Measurements from ENCODE around the gene ZKSCAN1.
"Not testable (repeated sequence)": the region's sequence is repeated elsewhere in the genome, so short reads cannot be mapped to it uniquely, and the experiment has no call there.

Gene ZKSCAN1

DNA sequence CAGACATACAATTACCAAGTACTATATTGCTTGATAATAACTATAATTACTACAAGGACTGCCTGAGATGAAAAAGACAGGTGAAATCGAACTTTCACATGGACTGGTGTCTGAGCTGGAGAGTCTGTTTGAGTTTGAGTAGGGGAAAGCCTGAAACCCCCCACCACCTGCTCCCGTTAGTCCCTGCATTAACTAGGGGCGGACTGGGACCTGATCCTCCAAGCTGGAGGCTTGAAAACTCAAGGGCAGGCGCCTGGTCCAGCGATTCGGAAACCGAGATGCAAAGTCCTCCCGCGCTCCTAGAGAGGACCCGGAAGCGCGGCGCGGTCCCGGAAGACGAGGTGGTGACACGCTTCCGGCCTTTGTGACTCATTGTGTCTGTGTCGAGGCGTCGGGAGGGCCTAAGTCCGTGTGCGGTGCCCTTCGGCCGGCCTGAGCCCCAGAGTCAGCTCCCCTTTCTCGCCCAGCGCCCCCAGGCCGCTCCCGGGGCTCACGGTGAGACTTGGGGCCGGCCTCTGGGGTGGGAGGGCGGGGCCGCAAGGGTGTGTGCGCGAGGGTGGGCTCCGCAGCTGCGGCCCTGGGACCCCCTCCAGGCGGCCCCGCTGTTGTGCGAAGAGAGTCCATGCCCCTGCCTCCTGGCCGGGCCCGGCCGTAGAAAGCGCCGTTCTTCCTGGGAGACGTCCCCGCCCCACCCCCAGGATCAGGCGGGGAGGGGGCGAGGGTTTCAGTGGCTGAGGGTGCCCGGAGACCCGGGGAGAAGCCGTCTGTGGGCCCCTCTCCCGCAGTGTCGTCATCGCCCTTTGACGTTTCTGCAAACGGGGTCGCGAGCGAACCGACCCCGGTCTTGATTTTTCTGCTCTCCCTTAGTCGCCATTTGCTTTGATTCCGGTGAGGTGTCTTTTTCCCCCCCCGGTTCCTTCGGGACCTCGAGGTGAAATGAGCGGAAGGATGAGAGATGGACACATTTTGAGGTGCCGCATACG is at the start of gene ZKSCAN1:
Gene ZKSCAN1, plus strand, starts transcription at position 365 of the 983 bp plus-strand sequence. CDS start 7,911 bp downstream, outside the sequence.
- Histone ChIP-seq H3K9me3 (ENCODE audit: control insufficient read depth, low read length) (no peaks in the 10 kb centered on the region), H3K4me1 (ENCODE audit: control insufficient read depth, insufficient read depth, low read length) (peaks cover 58% of the 10 kb centered on the region), H3K27me3 (ENCODE audit: control insufficient read depth, insufficient read depth, low read length) (no peaks in the 10 kb centered on the region), H3K4me3 (ENCODE audit: low read length) (peak within 1 kb of the TSS; percentile 94), H3K36me3 (ENCODE audit: control insufficient read depth, insufficient read depth, low read length) (peaks cover 8% of the 10 kb centered on the region), H3K9ac (ENCODE audit: low read length) (peak within 1 kb of the TSS; percentile 99)

DNA sequence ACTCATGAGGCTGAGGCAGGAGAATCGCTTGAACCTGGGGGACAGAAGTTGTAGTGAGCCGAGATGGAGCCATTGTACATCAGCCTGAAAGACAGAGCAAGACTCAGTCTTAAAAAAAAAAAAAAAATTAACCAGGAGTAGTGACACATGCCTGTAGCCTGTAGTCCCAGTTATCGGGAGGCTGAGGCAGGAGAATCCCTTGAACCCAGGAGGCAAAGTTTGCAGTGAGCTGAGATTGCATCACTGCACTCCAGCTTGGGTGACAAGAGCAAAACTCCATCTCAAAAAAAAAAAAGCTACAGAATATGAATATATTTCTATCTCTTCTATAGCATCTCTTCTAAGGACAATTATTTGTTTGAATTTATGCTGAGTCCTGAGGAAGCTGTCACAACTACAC is 46.1 kb upstream of the ZKSCAN1 start:
- H3K9me3 ChIP-seq (ENCODE audit: control insufficient read depth, low read length) = no peaks in the 10 kb centered on the region
- H3K27me3 ChIP-seq (ENCODE audit: control insufficient read depth, insufficient read depth, low read length) = no peaks in the 10 kb centered on the region
- H3K36me3 ChIP-seq (ENCODE audit: control insufficient read depth, insufficient read depth, low read length) = no peaks in the 10 kb centered on the region
- no peak overlapping the region for H3K4me3 ChIP-seq (ENCODE audit: low read length)
- no peak overlapping the region for H3K9ac ChIP-seq (ENCODE audit: low read length)
- H3K4me1 ChIP-seq (ENCODE audit: control insufficient read depth, insufficient read depth, low read length) = no peaks in the 10 kb centered on the region

DNA sequence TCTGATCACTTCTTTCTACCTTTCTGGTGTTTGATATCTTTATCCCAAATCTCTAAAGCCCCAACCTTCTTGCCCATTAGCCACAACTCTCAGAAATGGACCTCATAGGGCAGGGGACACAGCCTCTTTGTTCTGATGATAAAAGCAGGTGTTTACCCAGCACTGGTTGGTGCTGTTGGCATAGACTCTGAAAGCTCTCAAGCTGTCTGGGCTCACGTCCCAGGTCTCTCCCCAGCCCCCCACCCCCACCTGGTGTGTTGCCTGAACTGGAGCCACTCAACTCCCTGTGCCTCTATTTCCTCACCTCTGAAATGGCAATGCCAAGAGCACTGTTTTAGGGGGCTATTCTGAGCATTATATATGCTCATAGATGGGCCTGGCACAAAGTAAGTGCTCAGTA is 45.6 kb upstream of the ZKSCAN1 start:
- not testable (repeated sequence) for H3K9ac ChIP-seq (ENCODE audit: low read length); H3K9me3 ChIP-seq (ENCODE audit: control insufficient read depth, low read length); H3K4me1 ChIP-seq (ENCODE audit: control insufficient read depth, insufficient read depth, low read length); H3K27me3 ChIP-seq (ENCODE audit: control insufficient read depth, insufficient read depth, low read length); H3K36me3 ChIP-seq (ENCODE audit: control insufficient read depth, insufficient read depth, low read length); H3K4me3 ChIP-seq (ENCODE audit: low read length)

DNA sequence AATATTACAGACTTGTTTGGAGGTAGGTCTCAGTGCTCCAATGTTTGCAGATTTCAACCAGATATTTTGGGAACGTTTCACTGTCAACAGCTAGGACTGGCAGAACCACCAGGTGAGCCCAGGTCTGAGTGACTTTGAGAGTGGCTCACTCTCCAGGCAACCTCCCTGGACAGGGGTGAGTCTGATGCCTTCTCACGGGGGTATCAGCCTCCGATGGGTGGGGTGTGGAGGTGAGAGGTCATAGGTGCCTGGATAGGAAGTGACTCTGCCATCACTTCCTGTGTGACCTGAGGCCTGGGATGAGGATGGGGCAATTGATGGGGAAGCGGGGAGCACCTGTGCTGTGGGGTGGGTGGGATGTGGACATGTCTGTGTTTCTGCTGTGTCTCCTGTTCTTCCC is 44.2 kb upstream of the ZKSCAN1 start:
- Histone ChIP-seq H3K4me3 (ENCODE audit: low read length) (no peak overlapping the region), H3K9me3 (ENCODE audit: control insufficient read depth, low read length) (no peaks in the 10 kb centered on the region), H3K27me3 (ENCODE audit: control insufficient read depth, insufficient read depth, low read length) (no peaks in the 10 kb centered on the region), H3K9ac (ENCODE audit: low read length) (no peak overlapping the region), H3K36me3 (ENCODE audit: control insufficient read depth, insufficient read depth, low read length) (no peaks in the 10 kb centered on the region), H3K4me1 (ENCODE audit: control insufficient read depth, insufficient read depth, low read length) (peaks cover 10% of the 10 kb centered on the region)

DNA sequence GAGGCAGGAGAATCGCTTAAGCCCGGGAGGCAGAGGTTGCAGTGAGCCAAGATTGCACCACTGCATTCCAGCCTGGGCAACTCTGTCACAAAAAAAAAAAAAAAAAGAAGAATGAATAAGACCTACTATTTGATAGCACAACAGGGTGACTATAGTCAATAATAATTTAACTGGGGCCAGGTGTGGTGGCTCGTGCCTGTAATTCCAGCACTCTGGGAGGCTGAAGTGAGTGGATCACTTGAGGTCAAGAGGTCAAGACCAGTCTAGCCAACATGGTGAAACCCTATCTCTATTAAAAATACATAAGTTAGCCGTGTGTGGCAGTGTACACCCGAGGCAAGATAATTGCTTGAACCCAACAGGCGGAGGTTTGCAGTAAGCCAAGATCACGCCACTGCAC is 41.6 kb upstream of the ZKSCAN1 start:
- H3K4me3 ChIP-seq (ENCODE audit: low read length); H3K9ac ChIP-seq (ENCODE audit: low read length): not testable (repeated sequence)

DNA sequence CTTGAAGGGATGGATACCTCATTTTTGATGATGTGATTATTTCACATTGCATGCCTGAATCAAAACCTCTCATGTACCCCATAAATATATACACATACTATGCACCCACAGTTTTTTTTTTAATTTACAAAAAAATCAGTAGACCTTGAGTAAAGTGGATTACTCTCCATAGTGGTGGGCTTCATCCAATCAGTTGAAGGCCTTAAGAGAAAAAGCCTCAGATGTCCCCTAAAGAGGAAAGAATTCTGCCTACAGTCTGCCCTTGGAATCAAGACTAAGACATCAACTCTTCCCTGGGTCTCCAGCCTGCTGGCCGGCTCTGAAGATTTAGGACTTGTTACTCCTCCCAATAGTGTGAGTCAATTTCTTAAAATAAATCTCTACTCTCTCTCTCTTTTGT is 40.7 kb upstream of the ZKSCAN1 start:
- Histone ChIP-seq H3K4me1 (ENCODE audit: control insufficient read depth, insufficient read depth, low read length) (peaks cover 11% of the 10 kb centered on the region), H3K9ac (ENCODE audit: low read length) (no peak overlapping the region), H3K27me3 (ENCODE audit: control insufficient read depth, insufficient read depth, low read length) (no peaks in the 10 kb centered on the region), H3K36me3 (ENCODE audit: control insufficient read depth, insufficient read depth, low read length) (no peaks in the 10 kb centered on the region), H3K9me3 (ENCODE audit: control insufficient read depth, low read length) (no peaks in the 10 kb centered on the region), H3K4me3 (ENCODE audit: low read length) (no peak overlapping the region)

More for the DNA sequence above, 41.6 kb upstream of the ZKSCAN1 start:
- not testable (repeated sequence) for H3K36me3 ChIP-seq (ENCODE audit: control insufficient read depth, insufficient read depth, low read length); H3K9me3 ChIP-seq (ENCODE audit: control insufficient read depth, low read length); H3K27me3 ChIP-seq (ENCODE audit: control insufficient read depth, insufficient read depth, low read length)
- H3K4me1 ChIP-seq (ENCODE audit: control insufficient read depth, insufficient read depth, low read length) = peaks cover 11% of the 10 kb centered on the region

DNA sequence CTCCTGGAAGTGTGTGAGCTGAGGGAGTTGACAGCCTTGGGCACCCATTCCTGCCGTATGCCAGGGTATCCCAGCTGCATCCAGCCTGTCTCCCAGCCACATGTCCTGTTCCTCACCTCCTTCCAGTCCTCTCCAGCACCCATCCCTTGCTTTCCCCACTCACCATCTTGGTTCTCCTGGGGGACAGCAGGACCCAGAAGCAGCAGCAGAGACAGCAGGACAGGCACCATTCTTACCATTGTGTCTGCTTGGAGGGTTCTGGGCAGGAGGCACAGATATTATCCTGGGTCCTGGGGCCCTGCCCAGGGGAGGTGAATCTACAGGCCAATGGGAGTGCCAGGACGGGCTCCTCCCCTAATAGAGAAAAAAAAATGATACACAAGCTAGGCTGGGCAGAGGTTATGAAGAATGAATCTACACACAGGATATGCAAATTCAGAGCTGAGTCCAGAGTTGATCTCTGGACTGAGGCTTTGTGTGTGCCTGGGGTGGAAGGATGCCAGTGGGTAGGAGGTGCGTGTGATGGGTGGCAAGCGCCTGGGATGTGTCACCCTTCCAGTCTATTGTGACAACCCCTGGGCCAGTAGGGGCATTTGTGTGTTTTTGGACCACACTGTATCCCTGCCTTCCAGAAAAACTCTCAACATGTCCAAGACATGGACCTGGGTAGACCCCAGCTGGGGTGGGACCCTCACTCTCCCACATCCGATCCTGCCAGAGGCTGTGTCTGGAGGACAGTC is 39.4 kb upstream of the ZKSCAN1 start, which contains the start of gene AZGP1:
Gene AZGP1, minus strand, starts transcription at position 250 of the 740 bp plus-strand sequence. Its CDS starts 11 bp downstream, at position 239.
- no peaks in the 10 kb centered on the region for H3K36me3 ChIP-seq (ENCODE audit: control insufficient read depth, insufficient read depth, low read length)

DNA sequence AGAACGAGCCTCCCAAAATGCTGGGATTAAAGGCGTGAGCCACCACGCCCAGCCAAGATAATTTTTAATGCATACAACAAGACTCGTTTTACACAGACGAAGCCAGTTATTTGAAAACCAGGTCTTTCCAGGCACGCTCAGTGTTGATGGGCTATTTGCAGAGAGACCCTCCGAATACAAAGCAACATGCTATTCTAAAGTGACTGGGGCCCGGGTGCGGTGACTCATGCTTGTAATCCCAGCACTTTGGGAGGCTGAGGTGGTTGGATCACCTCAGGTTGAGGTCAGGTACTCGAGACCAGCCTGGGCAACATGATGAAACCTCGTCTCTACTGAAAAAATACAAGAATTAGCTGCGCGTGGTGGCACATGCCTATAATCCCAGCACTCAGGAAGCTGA is 38.8 kb upstream of the ZKSCAN1 start:
- Histone ChIP-seq H3K36me3 (ENCODE audit: control insufficient read depth, insufficient read depth, low read length) (no peaks in the 10 kb centered on the region), H3K4me3 (ENCODE audit: low read length) (no peak overlapping the region), H3K4me1 (ENCODE audit: control insufficient read depth, insufficient read depth, low read length) (peaks cover 11% of the 10 kb centered on the region), H3K27me3 (ENCODE audit: control insufficient read depth, insufficient read depth, low read length) (no peaks in the 10 kb centered on the region), H3K9me3 (ENCODE audit: control insufficient read depth, low read length) (no peaks in the 10 kb centered on the region), H3K9ac (ENCODE audit: low read length) (no peak overlapping the region)

More for the DNA sequence above, 39.4 kb upstream of the ZKSCAN1 start, which contains the start of gene AZGP1:
- Histone ChIP-seq H3K4me3 (ENCODE audit: low read length) (no peak within 1 kb of the TSS), H3K27me3 (ENCODE audit: control insufficient read depth, insufficient read depth, low read length) (no peaks in the 10 kb centered on the region), H3K9ac (ENCODE audit: low read length) (no peak within 1 kb of the TSS), H3K9me3 (ENCODE audit: control insufficient read depth, low read length) (no peaks in the 10 kb centered on the region), H3K4me1 (ENCODE audit: control insufficient read depth, insufficient read depth, low read length) (peaks cover 11% of the 10 kb centered on the region)

DNA sequence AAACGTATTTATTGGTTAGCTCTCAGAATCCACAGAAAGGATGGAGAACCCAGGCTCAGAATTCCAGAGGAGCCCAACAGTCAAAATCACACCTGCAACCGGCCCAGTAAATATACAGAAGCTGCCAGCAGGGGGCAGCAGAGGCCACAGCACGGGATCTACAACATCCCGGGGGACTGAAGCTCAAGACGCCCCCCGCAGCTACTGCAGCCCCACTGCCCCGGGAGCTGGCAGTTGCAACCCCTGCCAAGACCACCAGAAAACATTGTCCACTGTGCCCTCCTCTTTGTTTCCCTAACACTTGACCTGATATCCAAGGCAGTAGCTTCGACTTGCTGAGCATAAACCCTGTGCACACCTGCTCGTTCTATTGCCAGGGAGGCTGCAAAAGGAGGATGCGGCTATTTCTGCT is 35.6 kb upstream of the ZKSCAN1 start:
- H3K27me3 ChIP-seq (ENCODE audit: control insufficient read depth, insufficient read depth, low read length); H3K9ac ChIP-seq (ENCODE audit: low read length); H3K4me3 ChIP-seq (ENCODE audit: low read length); H3K9me3 ChIP-seq (ENCODE audit: control insufficient read depth, low read length); H3K36me3 ChIP-seq (ENCODE audit: control insufficient read depth, insufficient read depth, low read length): not testable (repeated sequence)
- peaks cover 11% of the 10 kb centered on the region for H3K4me1 ChIP-seq (ENCODE audit: control insufficient read depth, insufficient read depth, low read length)

DNA sequence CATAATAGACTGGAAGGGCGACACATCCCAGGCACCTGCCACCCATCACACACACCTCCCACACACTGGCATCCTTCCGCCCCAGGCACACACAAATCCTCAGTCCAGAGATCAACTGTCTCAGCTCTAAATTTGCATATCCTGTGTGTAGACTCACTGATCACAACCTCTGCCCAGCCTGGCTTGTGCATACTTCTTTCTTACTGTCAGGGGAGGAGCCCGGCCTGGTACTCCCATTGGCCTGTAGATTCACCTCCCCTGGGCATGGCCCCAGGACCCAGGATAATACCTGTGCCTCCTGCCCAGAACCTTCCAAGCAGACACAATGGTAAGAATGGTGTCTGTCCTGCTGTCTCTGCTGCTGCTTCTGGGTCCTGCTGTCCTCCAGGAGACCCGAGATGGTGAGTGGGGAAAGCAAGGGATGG is 34.9 kb upstream of the ZKSCAN1 start:
- H3K36me3 ChIP-seq (ENCODE audit: control insufficient read depth, insufficient read depth, low read length); H3K4me3 ChIP-seq (ENCODE audit: low read length); H3K9ac ChIP-seq (ENCODE audit: low read length); H3K4me1 ChIP-seq (ENCODE audit: control insufficient read depth, insufficient read depth, low read length); H3K9me3 ChIP-seq (ENCODE audit: control insufficient read depth, low read length); H3K27me3 ChIP-seq (ENCODE audit: control insufficient read depth, insufficient read depth, low read length): not testable (repeated sequence)

DNA sequence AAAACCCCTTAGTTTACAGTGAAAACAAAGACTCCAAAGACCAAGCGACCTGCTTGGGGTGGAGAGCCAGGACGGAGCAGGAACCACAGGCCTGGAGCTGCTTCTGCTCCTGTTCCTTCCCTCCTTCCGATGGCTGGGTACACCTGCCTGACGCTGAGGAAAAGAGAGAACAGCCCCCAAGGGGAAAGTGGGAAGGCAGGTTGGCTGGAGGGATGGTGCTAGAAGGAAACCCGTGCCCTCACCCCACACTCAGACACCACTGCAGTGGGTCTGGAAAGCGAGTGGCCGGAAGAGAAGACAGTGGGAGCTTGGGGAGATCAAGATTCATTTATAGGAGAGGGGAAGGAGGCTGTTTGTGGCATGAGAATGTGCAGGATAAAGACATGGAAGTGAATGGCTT is 34.3 kb upstream of the ZKSCAN1 start:
- H3K36me3 ChIP-seq (ENCODE audit: control insufficient read depth, insufficient read depth, low read length); H3K4me1 ChIP-seq (ENCODE audit: control insufficient read depth, insufficient read depth, low read length); H3K9ac ChIP-seq (ENCODE audit: low read length); H3K27me3 ChIP-seq (ENCODE audit: control insufficient read depth, insufficient read depth, low read length); H3K4me3 ChIP-seq (ENCODE audit: low read length); H3K9me3 ChIP-seq (ENCODE audit: control insufficient read depth, low read length): not testable (repeated sequence)

DNA sequence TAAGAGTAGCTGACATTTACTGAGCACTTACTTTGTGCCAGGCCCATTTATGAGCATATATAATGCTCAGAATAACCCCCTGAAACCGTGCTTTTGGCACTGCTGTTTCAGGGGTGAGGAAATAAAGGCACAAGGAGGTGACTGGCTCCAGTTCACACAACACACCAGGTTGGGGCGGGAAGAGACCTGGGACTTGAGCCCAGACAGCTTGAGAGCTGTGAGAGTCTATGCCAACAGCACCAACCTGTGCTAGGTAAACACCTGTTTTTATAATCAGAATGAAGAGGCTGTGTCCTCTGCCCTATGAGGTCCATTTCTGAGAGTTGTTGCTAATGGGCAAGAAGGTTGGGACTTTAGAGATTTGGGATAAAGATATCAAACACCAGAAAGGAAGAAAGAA is 30.8 kb upstream of the ZKSCAN1 start:
- no peaks in the 10 kb centered on the region for H3K4me1 ChIP-seq (ENCODE audit: control insufficient read depth, insufficient read depth, low read length)
- no peaks in the 10 kb centered on the region for H3K9me3 ChIP-seq (ENCODE audit: control insufficient read depth, low read length)

More for the DNA sequence above, 30.8 kb upstream of the ZKSCAN1 start:
- no peaks in the 10 kb centered on the region for H3K36me3 ChIP-seq (ENCODE audit: control insufficient read depth, insufficient read depth, low read length)
- H3K4me3 ChIP-seq (ENCODE audit: low read length) = no peak overlapping the region
- H3K9ac ChIP-seq (ENCODE audit: low read length) = no peak overlapping the region
- no peaks in the 10 kb centered on the region for H3K27me3 ChIP-seq (ENCODE audit: control insufficient read depth, insufficient read depth, low read length)

All from mucosa of stomach (tissue), 1 donor.